HuH-7.5 (cell line): Measurements from ENCODE around the gene MLPH.

Experiments
- DNase-seq: peaks from one replicate; pipeline ENCODE4 v3.0.0; 2011; ENCODE audit warnings: low spot score

The MLPH gene

DNA sequence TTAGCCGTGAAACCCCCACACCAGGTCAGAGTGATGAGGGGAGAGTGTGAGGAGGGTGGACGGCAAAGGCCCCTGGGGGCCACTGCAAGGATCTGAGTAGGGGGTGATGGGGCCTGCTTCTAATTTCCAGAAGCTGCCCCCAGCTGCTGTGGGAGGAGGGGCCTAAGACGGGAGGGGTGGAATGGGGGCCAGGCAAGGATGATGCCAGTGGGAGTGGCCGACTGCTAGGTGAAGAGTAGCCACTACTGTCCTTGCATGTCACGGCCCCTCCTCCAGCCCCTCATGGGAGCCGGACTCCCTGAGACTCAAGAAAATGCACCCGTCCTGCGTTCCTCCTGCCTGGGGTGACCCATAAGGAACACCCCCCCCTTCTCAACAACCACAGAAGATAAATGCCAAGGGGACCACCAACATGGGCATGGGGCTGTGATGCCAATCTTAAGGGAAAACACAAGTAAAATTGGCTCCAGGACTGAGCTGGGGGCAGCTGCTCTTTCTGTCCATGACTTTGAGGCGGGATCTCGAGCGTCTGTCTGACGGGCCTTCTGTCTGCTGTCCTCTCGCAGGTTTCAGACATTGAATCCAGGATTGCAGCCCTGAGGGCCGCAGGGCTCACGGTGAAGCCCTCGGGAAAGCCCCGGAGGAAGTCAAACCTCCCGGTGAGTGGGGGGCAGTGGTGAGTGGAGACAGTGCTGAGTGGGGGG lies 55.1 kb downstream of the MLPH start:
- no peak for DNase-seq

DNA sequence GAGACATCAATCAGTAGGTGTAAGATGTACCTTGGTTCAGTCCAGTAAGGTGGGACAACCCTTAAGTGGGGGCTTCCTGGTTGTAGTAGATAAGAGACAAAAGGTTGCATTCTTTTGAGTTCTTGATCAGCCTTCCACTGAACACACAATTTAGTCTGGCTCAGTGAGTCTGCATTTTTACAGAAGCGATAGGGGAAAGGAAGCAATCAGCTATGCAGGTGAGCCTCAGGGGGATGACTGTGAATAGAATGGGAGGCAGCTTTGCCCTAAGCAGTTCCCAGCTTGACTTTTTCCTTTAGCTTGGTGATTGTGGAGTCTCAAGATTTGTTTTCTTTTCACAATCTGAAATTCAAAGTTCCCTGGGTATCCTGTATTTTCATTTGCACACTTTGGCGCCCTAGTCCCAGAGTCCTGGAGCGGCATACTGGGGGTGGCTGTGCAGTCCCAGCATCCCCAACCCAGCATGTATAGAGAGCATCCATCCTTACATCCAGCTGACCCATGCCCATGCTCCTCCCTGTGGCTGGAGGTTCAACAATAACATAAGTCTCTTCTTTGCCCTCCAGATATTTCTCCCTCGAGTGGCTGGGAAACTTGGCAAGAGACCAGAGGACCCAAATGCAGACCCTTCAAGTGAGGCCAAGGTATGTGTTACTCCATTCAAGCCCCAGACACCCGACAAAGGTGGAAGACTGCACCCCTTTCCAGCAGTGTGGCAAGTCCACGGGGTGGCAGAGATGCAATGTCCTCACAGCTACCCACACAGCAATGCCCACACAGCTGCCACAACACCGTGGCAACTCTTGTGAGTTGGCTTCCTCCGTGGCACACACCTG lies 59.2 kb downstream of the MLPH start:
- no peak for DNase-seq

DNA sequence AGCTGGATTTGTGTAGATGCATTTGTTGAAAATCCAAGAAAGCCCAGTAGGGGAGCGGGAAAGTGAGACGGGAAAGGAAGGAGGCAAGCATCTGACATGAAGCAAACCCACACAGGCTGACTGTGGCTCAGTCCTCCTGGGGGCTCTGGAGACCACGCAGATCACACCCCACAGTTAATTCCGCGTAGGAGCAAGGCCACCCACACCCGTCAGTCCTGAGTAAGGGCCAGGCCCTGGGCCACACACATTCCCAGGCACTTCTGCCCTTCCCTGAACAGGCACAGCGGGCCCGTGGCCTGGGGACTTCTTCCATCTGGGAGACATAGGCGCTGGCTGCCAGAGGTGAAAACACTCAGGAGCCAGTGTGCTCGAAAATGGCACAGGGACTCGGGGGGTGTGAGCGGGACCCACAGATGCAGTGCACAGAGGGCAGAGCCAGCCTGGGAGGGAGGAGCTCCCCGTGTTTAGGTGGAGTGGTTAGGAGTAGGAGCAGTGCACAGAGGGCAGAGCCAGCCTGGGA lies 59.9 kb downstream of the MLPH start:
- DNase-seq: no peak

DNA sequence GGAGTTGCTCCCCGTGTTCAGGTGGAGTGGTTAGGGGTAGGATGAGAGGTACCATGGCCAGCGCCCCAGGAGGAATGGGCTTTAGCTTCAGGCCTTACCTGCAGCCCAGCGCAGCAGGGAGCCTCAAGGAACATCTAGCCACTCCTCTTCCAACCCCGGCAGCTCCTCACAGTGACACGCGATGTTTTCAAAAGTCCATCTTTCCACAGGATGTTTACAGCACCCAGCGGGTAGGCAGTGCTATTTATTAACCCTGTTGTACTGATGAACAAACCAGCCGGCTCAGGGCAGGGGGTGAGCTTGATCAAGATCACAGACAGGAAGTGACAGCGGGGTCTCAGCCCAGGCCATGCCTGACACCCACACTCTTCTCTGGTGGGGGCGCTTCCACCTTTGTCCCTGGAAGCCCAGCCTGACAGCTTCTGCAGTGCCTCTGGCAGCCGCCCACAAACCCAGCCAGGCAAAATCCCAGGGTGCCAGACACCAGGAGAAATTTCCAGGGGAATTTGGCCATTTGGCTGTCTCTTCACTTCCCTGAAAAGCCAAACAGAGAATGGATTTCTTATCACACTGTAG lies 60.9 kb downstream of the MLPH start:
- DNase-seq: no peak

DNA sequence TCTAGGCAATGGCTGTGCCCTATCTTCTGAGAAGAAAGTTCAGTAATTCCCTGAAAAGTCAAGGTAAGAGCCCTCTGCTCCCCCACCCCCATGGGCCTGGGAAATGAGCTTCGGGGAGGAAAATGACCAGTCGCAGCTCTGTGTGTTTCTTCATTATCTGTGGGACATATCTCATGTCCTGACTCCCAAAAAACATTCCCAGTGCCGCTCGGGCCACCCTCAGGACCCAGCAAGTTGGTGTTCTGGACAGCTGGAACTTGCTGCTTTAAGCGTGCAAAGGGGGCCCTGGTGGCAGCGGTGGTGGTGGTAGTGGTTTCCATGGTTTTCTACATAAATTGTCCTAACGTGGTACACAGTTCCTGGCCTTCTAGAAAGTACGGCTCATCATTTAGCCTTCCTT lies 62.2 kb downstream of the MLPH start:
- DNase-seq: no peak

DNA sequence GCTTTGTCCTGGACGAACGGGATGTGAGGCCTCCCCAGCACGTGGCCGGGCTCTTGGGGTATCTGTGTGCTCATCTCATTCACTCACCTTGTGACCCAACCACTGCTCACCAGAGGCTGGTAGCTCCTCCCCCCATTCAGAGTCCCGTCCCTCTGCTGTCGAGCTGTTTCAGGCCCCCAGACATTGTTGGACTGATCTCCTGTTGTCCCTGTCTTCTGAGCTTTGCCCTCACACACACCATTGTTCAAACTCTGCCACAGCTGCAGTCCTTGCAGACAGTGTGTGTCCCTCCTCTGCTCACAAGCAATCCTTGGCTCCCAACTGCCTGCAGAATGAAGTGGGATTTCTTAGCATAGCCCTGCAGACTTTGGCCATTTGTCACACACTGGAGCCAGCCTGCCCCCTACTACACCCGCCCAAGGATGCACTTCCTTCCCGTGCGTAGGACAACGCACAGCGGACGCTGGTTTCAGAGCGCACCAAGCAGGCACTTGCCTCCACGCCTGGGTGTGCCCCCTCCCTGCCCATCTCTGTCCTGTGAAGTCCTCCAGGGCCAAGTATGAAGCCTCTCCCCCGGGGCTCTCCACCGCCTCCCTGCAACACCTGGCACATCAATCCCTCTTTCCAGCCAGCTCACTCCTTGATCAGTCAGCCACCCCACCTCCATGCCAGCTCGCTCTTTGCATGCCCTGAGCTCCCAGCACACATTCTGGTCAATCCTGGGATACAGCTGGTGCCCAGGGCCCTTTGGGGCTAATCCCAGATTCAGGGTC lies 62.8 kb downstream of the MLPH start:
- no peak for DNase-seq

DNA sequence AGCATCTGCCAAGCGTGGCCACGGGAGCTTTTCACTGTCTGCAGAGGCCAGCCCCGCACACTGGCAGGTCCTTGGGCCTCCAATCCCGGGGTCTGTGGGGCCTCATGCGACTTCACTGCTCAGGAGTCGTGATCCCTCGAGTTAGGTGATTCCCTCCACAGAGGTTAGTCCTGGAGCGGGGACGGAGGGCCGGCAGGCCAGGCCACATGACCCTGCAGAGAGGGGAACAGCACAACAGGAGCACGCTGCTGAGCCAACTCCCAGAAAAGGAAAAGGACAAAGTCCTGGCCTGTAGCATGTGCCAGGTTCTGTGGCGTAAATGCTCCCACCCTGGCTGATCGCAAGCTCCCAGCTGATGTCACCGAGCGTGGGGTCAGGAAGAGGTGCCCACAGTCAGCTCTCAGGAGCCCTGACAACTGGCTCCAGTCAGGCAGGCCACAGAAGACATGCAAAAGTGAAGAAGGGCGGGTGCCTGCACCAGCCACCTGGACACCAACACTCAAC lies 64.1 kb downstream of the MLPH start:
- no peak for DNase-seq

DNA sequence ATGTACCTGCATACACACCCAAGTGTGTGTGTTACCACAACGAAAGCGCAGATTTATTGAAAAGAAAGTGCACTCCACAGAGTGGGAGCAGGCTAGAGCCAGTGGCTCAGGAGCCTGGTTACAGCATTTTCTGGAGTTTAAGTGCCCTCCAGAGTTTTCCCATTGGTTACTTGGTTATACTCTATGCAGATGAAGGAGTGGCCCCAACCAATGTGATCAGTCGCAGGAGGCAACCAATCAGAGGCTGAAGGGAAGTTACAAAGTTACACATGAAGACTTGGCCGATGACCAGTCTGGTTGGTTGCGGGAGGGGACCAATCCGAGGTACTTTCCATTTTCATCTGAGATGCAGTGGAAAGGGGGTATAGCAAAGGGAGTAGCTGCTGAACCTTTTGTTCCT lies 65.9 kb downstream of the MLPH start:
- no peak for DNase-seq

DNA sequence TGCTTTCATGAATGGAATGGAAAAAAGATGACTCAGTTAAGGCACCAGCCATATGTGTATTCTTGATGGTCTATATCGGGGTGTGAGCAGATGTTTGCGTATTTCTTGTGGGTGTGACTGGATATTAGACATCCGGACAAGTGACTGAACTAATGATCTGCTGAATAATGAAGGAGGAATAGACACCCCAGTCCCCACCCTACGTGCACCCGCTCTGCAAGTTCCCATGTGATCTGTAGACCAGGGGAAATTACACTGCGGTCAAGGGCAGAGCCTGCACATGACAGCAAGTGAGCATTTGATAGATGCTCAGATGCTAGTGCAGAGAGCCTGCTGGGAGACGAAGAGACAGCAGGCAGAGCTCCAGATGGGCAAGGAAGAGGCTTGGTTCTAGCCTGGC lies 66.9 kb downstream of the MLPH start:
- DNase-seq: no peak

DNA sequence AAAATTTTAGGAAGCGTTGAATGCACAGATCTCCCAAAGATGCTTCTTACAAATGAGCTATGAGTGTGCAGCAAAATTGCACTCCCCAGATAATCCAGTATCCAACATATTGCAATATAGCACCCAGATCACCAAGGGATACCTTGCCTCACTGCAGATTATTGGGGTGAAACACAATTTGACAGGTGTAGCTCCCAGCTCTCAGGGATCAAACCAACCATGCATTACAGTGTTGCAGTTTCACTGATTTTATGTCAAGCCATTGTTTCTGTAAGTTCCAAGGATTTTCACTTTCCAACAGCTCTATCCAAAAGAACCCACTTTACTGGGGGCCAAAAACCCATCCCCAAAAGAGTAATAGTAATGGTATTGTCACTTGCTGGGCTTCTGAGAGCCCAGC lies 68.5 kb downstream of the MLPH start:
- no peak for DNase-seq

DNA sequence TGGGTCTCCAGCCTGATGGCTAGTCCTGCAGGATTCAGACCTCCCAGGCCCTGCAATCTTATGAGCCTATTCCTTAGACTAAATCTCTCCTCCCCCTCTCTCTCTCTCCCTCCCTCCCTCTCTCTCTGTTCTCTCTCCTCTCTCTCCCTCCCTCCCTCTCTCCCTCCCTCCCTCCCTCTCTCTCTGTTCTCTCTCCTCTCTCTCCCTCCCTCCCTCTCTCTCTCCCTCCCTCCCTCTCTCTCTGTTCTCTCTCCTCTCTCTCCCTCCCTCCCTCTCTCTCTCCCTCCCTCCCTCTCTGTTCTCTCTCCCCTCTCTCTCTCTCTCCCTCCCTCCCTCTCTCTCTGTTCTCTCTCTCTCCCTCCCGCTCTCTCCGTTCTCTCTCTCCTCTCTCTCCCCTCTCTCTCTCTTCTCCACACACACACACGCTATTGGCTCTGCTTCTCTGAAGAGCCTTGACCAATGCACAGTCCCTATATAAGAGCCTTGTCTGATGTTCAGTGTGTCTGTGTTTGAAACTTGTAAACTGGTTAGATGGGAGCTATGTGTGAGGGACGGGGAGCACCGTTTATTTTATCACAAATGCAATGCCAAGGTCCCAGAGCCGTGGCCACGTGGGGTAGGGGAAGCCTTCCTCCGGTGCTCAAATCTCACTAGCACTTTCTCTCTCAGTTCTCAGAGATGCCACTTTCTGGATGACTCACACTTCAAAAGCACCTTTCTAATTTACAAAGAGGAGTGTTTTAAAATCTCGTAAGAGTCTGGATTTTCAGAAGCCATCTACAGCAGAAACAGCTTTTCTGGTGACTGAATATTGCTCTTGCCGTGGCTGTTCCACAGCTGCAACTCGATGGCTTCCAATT lies 70.0 kb downstream of the MLPH start:
- no peak for DNase-seq

DNA sequence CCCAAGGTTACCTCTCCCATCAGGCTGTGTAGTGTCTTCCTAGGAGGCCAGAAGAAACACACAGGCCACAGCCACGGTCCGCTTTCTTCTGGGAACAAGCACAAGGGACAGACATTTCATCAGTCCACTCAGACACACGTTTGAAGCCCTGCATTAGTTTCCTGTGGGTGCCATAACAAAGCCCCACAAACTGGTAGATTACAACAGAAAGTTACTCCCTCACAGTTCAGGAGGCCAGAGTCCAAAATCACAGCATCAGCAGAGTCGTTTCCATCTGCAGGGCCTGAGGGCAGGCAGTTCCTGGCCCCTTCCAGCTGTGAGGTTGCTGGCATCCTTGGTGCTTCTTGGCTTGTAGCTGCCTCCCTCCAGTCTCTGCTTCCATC lies 70.6 kb downstream of the MLPH start:
- DNase-seq: no peak

DNA sequence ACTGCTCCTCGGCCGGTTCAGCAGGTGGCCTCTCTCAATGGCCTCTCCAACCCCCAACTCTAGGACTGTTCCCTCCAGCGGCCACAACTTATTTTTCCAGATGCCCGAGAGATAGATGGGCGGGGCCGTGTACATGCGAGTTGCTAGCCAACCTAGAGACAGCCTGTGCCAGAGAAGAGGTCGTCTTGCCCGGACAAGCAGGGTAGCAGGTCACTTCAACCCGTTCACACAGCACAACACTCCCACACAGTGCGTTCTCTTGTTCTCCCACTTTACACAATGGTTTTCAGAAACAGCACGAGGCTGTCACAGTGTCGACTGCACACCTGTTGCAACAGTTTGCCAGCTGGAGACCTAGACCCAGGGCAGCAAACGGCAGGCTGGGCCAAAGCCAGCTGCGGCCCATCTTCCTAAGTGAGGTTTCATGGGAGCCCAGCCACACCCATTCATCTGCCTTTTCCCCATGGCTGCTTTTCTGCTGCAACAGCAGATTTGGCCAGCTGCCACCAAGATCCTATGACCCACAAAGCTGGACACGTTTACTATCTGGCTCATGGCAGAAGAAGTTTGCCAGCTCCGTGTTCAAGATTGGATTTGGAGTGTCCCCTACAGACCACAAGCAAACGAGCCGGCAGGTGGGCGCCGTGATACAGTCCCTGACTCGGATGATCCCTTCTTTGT lies 72.0 kb downstream of the MLPH start:
- DNase-seq: no peak

DNA sequence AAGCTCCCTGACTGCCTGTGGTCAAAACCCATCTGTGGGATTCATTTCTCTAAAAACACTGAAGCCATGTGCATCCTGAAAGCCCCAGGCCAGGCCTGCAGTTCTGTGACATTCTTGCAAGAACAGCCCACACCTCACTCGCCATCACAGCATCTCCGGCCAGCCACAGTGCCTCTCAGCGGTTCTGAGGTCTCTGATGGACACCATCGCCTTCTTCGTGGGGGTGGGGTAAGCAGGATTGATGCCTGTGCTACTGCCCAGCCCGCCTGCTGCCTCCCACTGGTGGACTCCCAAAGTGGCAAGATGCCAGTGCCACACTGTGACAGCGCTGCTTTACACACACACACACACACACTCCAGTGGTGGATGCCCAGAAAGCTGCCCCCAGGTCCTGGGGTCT lies 74.2 kb downstream of the MLPH start:
- DNase-seq: no peak

DNA sequence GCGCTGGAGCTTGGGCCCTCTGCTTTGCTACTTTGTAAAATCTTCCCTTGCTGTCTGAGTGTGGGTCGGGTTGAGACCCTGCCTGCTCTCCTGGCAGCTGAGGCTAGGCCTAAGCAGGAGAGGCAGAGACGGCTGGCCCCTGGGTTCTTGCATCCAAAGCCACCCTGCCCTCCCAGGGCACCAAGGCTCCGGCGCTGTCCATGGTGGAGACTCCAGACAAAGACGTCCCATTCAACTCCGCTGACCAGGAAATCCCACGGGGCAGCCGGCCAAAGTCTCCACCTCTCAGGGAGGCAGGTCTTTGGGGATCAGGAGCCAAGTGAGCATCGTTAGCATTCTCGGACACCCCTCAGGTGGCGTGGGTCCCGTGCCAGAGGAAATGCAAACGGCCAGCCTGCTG lies 76.8 kb downstream of the MLPH start:
- DNase-seq: no peak

DNA sequence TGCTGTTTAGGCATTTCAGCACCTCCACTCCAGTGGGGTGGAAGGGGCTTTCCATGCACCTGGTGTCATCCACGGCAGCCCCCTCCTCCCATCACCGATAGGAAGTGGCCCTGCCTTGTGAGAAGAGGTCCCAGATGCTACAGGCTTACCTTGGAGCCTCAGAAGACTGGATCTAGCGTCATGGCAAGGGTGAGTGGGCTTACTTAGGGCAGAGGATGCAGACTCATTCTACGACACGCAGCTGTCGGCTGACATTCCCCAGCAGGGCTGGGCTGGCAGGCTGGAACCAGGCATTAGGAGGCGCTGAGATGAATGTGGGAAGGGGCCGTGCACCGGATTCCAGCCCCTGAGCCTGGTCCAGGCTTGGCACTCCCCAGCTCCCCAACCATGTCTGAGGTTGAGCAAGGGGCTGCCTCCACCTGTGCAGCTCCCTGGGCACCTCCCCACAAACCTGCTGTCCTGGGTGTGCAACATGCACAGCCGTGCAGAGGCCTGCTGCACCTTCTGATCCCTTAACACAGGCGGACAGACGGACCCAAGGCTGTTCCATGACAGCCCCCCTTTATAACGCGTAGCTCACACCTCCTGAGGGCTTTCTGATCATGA lies 77.6 kb downstream of the MLPH start:
- DNase-seq: no peak

DNA sequence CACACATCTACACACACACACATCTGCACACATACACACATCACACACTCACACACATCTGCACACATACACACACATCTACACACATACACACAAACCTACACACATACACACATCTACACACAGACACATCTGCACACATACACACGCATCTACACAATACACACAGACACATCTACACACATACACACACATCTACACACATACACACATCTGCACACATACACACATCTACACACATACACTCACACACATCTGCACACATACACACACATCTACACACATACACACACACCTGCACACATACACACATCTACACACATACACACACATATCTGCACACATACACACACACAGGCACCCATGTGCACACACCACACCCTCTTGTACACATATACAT lies 78.9 kb downstream of the MLPH start:
- no peak for DNase-seq

DNA sequence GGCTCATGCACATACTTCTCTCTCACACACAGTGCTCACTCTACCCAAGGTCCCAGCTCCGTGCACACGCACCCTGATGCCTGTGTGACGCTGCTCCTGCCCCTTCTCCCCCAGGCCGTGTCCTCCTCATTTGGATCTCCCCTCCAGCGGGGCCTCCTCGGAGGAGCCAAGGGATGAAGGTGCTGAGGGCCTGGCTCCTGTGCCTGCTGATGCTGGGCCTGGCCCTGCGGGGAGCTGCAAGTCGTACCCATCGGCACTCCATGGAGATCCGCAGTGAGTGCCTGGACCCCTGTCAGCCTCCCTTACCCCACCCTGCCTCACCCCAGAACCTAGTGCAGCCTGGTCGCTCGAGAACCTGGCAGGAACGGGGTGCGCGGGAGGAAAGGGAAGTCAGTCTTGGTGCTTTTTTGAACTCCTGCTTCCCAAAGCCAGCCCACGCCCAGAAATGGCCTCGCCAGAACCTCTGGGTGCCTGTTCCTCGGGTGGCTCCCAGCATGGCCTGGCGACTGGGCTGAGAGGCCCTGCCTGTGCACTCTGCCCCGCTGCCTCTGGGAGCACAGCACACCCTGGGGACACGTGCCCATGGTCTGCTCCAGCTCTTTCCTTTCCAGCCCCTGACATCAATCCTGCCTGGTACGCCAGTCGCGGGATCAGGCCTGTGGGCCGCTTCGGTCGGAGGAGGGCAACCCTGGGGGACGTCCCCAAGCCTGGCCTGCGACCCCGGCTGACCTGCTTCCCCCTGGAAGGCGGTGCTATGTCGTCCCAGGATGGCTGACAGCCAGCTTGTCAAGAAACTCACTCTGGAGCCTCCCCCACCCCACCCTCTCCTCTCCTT lies 79.6 kb downstream of the MLPH start, which contains the start of gene PRLH:
Gene PRLH, plus strand, starts transcription at position 174 of the 835 bp plus-strand sequence. Its CDS starts 0 bp downstream, at position 174.
- no peak for DNase-seq
